GM12891 (cell line): ENCODE data around the gene DAAM1.

Source experiments
- DNase-seq: peaks from one replicate; pipeline ENCODE4 v3.0.0; 2011; ENCODE audit warnings: low spot score; ENCODE audit not compliant: insufficient read length
- FAIRE-seq: peaks from 2 replicates; lab custom pipeline; 2011; peaks lifted over from hg19 to GRCh38; lab: Jason Lieb, UNC
- PAX5 ChIP-seq: IDR thresholded peaks from 2 replicates; pipeline ENCODE4 v1.6.1; 2011; ENCODE audit warnings: low read length, moderate library complexity, mild to moderate bottlenecking; ENCODE audit not compliant: insufficient read depth, severe bottlenecking
- POLR2A ChIP-seq: IDR thresholded peaks from 2 replicates; pipeline ENCODE4 v1.6.1; 2011; ENCODE audit warnings: low read depth, low read length, control low read depth
- POLR2AphosphoS5 ChIP-seq: IDR thresholded peaks from 2 replicates; pipeline ENCODE4 v1.6.1; 2011; ENCODE audit warnings: low read depth, low read length, control low read depth
- POU2F2 ChIP-seq: IDR thresholded peaks from 2 replicates; pipeline ENCODE4 v1.6.1; 2011; ENCODE audit warnings: low read depth, mild to moderate bottlenecking, control low read depth, low read length, moderate library complexity
- SPI1 ChIP-seq: IDR thresholded peaks from 2 replicates; pipeline ENCODE4 v1.6.1; 2011; ENCODE audit warnings: low read depth, low read length, control low read depth
- TAF1 ChIP-seq: IDR thresholded peaks from 2 replicates; pipeline ENCODE4 v1.6.1; 2011; ENCODE audit warnings: low read depth, low read length, control low read depth

Gene DAAM1

GRCh38 chr14:59213368-59214315, 25.2 kb downstream of the DAAM1 start:
- DNase-seq (no peak), FAIRE-seq (peak; percentile 76)
- TF ChIP-seq SPI1 (no peak), POLR2A (no peak), PAX5 (no peak), POLR2AphosphoS5 (no peak), POU2F2 (no peak), TAF1 (no peak)

DNA sequence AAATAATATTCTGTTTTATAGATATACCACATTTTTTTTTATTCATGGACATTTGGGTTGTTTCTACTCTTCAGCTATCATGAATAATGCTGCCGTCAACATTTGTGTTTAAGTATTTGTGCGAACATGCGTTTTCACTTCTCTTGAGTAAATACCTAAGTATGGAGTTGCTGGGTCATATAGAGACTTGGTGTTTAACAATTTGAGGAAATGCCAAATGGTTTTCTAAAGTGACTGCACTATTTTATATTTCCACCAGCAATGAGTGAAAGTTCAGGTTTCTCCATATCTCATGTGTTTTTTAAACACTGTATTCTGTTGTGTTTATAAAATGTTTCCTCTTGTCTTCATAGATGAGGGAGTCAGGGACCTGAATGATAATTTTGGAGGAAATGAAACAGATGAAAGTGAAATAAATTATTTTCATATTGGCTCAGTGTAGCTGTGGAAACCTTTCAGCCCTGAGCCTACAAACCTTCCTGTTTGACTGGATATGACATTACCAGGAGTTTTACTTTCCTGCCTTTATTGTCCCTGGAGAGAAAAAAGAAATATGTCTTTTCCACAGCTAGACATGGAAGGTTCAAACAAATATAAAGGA, 26.3 kb downstream of the DAAM1 start:
- DNase-seq (no peak), FAIRE-seq (no peak)
- TF ChIP-seq POU2F2 = no peak
- TF ChIP-seq SPI1 = peak; percentile 72

- no peak for FAIRE-seq
- no peak for DNase-seq
- TF ChIP-seq PAX5 (no peak), SPI1 (no peak), TAF1 (no peak), POLR2A (no peak), POLR2AphosphoS5 (no peak), POU2F2 (no peak)
Observed at GRCh38 chr14:59215322-59215721, 26.9 kb downstream of the DAAM1 start.

DNA sequence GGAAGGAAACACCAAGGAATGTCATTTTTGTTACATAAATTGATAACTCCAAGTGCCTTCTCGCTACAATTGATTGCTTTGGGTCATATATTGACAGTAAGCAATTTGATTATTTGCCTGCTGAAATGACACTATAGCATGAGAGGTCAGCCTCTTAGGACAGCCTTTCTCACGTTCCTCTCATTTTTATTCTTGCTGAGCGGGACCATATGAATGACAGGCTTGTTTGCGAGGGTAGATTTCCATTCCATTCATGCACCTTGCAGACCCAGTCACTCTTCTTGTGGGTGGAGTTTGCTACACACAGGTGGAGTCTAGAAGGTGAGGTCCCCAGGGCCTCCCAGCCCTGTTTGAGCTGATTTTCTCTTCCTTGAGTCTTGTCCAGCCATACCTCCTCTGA, 27.3 kb downstream of the DAAM1 start:
- no peak for TF ChIP-seq POLR2A
- no peak for TF ChIP-seq POLR2AphosphoS5
- TF ChIP-seq PAX5 = no peak
- no peak for TF ChIP-seq POU2F2
- TF ChIP-seq TAF1 = no peak
- no peak for TF ChIP-seq SPI1
- no peak for DNase-seq
- FAIRE-seq = no peak

DNA sequence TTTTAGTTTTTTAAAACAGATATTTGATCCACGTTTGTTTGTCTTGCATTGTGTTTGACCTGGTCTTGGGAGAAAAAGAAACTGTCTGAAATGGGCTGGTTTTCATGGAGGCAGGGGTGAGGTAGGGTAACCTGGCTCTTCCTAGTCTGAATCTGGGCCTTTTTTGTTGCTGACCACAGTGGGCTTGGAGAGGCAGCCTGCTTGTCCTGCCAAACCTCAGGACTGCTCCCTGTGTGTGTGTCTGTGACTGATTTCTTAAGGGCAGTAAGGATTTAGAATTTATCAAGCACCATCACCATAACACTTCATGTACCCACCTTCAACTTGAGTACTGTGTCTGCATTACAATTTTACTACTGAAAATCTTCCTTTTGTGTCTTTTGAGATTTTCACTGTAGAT, 28.5 kb downstream of the DAAM1 start:
- FAIRE-seq = no peak
- no peak for DNase-seq
- TF ChIP-seq POLR2AphosphoS5 = no peak
- TF ChIP-seq SPI1 = no peak
- no peak for TF ChIP-seq TAF1
- no peak for TF ChIP-seq PAX5
- no peak for TF ChIP-seq POU2F2
- TF ChIP-seq POLR2A = no peak

GRCh38 chr14:59221568-59221967, 33.1 kb downstream of the DAAM1 start:
- no peak for FAIRE-seq
- TF ChIP-seq POLR2A = no peak
- TF ChIP-seq TAF1 = no peak
- no peak for TF ChIP-seq PAX5
- no peak for TF ChIP-seq SPI1
- TF ChIP-seq POLR2AphosphoS5 = no peak
- no peak for TF ChIP-seq POU2F2
- DNase-seq = no peak

- DNase-seq (no peak), FAIRE-seq (no peak)
- no peak for TF ChIP-seq POU2F2
- no peak for TF ChIP-seq PAX5
- TF ChIP-seq TAF1 = no peak
- TF ChIP-seq POLR2A = no peak
- TF ChIP-seq SPI1 = no peak
- TF ChIP-seq POLR2AphosphoS5 = no peak
Observed at GRCh38 chr14:59224341-59224740, 35.9 kb downstream of the DAAM1 start.

DNA sequence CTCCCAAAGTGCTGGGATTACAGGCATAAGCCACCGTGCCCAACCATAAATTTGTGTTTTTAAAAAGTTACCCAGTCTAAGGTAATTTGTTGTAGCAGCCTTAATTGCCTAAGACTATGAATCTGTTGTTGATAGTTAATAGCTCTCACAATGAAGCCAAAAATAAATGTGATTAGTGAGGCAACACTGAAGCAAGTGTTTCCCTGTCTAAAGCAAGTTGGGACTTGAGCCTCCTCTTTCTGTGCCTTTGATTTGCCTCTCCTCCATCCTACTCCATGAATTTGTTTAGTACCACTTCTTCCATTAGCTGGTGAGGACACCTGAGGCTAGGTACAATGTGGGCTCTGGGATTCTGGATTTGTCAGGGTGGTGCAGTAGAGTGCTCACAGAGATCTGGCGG, 36.8 kb downstream of the DAAM1 start:
- no peak for TF ChIP-seq SPI1
- no peak for TF ChIP-seq TAF1
- TF ChIP-seq POLR2A = no peak
- no peak for TF ChIP-seq POU2F2
- TF ChIP-seq POLR2AphosphoS5 = no peak
- TF ChIP-seq PAX5 = no peak
- no peak for DNase-seq
- no peak for FAIRE-seq

- TF ChIP-seq TAF1 = no peak
- no peak for TF ChIP-seq PAX5
- TF ChIP-seq POLR2AphosphoS5 = no peak
- TF ChIP-seq POLR2A = no peak
- no peak for TF ChIP-seq SPI1
- no peak for TF ChIP-seq POU2F2
- DNase-seq (no peak), FAIRE-seq (no peak)
Observed at GRCh38 chr14:59228421-59228820, 40.0 kb downstream of the DAAM1 start.

DNA sequence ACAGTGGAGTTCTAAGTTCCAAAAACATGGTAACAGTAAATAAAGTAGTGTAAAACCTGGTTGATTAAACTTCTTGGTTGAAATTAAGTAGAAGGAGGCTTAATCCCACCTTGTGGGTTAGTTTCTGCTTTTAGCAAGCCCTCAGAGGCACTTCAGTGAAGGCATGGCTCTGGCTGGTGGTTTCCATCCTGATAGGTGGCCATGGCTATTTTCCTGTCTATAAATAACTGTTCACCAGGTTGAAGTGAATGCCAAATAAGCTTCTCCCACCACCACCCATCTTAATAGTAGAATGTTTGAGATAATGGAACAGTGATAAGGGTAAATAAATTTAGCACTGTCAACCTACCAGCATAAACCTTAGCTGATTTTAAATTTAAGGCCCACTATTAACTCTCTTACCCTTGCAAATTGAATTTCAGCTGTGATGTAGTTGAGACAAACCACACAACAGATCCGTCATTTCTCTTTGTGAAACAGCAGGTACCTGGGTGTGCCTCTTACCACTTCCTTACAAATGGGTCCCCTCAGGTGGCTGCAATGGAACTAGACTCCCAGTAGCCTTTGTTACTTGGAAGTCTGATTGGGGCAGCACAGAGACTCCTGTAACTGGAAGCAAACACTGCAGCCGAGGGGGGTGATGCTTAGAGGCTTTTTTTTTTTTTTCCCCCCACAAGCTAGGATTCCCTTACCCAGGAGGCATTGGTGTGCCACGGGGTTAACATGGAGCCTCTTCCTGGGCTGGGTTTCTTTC, 41.4 kb downstream of the DAAM1 start:
- FAIRE-seq (no peak), DNase-seq (no peak)
- no peak for TF ChIP-seq POLR2A
- no peak for TF ChIP-seq PAX5
- TF ChIP-seq TAF1 = no peak
- no peak for TF ChIP-seq POLR2AphosphoS5
- no peak for TF ChIP-seq SPI1
- no peak for TF ChIP-seq POU2F2
